PFSK-1 (cell line): ENCODE results near the gene UVRAG.

Experiments used
- FOXP2 ChIP-seq: optimal IDR thresholded peaks from 2 replicates; pipeline ENCODE3; 2011; ENCODE audit warnings: borderline replicate concordance, control low read depth, inconsistent platforms; ENCODE audit not compliant: insufficient read depth; ENCODE audit errors: extremely low read length, extremely low read depth
- SIN3A ChIP-seq: IDR thresholded peaks from 2 replicates; pipeline ENCODE4 v1.6.1; 2012; ENCODE audit warnings: mild to moderate bottlenecking, low read length, moderate library complexity, borderline replicate concordance; ENCODE audit not compliant: insufficient read depth

DNA sequence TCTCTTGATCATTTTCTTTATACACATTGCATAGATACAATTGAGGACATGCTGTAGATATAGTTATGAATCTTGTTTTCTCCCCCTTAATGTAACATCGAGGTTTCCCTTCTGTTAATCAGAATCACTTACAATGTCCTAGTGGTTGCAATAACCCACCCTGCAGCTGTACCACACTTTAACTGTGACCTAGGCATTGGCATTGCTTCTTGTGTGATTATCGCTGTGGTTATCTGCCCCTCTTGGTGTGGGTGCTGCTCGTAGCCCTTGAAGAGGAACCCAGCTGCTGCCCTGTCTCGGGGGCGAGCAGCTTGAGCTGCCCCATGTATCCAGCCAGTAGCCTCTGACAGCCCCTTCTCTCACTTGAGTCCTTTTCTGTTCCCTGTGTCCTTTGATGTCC is 44.9 kb upstream of the UVRAG start:
- no peak for TF ChIP-seq SIN3A
- TF ChIP-seq FOXP2 = no peak
